ENCODE results near the gene KIF26B.
A peak's percentile ranks its signal among the peaks of the same experiment; 100 is the strongest.

The KIF26B gene

DNA sequence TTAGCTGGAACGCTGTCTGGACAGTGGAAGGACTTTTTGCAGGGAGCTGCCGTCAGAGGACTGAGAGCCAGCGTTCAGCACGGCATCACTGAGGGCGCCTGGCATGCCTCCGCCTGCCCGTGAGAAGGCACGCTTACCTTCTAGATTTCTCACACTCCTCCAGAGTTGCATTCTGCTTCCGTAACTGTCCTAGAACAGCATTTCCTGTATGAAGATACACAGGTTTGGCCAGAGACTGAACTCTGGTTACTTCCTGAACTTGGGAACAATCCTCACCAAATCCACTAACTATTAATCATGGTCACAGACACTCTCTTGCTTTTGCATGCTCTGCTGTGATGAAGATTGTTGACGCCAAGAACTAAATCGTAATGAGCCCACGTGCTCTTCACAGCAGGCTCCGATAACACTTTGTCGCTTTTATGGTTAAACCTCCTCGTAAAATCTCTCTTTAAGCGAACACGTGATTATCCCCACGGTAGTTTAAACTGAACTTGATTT is 93.5 kb downstream of the KIF26B start:
- TF ChIP-seq, protein P1, sequence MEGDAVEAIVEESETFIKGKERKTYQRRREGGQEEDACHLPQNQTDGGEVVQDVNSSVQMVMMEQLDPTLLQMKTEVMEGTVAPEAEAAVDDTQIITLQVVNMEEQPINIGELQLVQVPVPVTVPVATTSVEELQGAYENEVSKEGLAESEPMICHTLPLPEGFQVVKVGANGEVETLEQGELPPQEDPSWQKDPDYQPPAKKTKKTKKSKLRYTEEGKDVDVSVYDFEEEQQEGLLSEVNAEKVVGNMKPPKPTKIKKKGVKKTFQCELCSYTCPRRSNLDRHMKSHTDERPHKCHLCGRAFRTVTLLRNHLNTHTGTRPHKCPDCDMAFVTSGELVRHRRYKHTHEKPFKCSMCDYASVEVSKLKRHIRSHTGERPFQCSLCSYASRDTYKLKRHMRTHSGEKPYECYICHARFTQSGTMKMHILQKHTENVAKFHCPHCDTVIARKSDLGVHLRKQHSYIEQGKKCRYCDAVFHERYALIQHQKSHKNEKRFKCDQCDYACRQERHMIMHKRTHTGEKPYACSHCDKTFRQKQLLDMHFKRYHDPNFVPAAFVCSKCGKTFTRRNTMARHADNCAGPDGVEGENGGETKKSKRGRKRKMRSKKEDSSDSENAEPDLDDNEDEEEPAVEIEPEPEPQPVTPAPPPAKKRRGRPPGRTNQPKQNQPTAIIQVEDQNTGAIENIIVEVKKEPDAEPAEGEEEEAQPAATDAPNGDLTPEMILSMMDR (IDR thresholded peaks at IDR 0.05; ENCODE audit: low read depth, low read length) = no peak
- TF ChIP-seq POLR2A (IDR thresholded peaks at IDR 0.05; ENCODE audit: extremely low read depth, insufficient read length) (no peak), MYC (IDR thresholded peaks at IDR 0.05; ENCODE audit: low read depth, low read length) (no peak)
- TF ChIP-seq, protein P2, sequence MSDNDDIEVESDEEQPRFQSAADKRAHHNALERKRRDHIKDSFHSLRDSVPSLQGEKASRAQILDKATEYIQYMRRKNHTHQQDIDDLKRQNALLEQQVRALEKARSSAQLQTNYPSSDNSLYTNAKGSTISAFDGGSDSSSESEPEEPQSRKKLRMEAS (IDR thresholded peaks at IDR 0.05; ENCODE audit: low read depth, low read length) = peak; percentile 80
- DNase-seq (ENCODE audit: low read depth) = no peak
- H3K4me3 ChIP-seq (ENCODE audit: low read depth, low read length) = no peak overlapping the region

DNA sequence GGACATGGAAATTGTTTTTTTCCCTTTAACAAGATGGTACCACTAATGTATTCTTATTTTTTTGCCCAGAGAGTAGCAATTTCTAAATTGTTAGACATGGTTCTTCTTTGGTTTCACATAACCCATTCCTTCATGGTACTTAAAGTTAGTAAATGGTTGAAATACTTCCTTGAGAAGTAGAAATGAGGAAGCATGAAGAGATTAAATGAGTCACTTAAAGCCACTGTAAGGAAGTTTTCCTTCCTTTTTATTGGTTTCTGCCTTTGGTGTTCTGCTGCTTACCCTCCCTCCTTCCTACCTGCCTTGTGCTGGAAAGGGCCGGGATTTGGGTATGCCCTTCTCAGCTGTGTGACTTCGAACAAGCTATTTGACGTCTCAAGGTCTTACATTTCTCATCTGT is 101.0 kb downstream of the KIF26B start:
- no peak for TF ChIP-seq MYC (IDR thresholded peaks at IDR 0.05; ENCODE audit: low read depth, low read length)
- TF ChIP-seq POLR2A (IDR thresholded peaks at IDR 0.05; ENCODE audit: extremely low read depth, insufficient read length) = no peak
- TF ChIP-seq, protein P1 (IDR thresholded peaks at IDR 0.05; ENCODE audit: low read depth, low read length) = no peak
- TF ChIP-seq, protein P2 (IDR thresholded peaks at IDR 0.05; ENCODE audit: low read depth, low read length) = no peak
- DNase-seq (ENCODE audit: low read depth) = peak; percentile 44
- H3K4me3 ChIP-seq (ENCODE audit: low read depth, low read length) = no peak overlapping the region

DNA sequence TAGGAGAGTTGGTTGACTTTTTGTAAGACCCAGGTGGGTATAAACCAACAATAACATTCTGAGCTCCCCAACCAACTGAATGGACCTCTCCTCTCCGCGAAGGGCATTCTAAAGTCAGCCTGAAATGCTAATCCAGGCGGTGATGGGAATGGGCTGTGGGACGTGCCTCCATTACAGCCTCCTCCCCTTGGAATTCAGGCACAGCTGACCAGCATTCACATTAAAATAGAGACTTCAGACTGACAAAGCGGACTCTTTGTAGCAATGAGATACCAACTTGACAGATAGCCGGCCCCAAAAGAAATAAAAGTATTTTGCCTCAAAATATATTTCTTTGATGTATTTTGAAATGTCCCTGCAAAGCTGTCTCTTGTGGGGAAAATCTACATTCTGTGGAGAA is 101.7 kb downstream of the KIF26B start:
- TF ChIP-seq MYC (IDR thresholded peaks at IDR 0.05; ENCODE audit: low read depth, low read length) (no peak), POLR2A (IDR thresholded peaks at IDR 0.05; ENCODE audit: extremely low read depth, insufficient read length) (no peak)
- TF ChIP-seq, protein P1 (IDR thresholded peaks at IDR 0.05; ENCODE audit: low read depth, low read length) = no peak
- TF ChIP-seq, protein P2 (IDR thresholded peaks at IDR 0.05; ENCODE audit: low read depth, low read length) = no peak
- DNase-seq (ENCODE audit: low read depth) = no peak
- no peak overlapping the region for H3K4me3 ChIP-seq (ENCODE audit: low read depth, low read length)

DNA sequence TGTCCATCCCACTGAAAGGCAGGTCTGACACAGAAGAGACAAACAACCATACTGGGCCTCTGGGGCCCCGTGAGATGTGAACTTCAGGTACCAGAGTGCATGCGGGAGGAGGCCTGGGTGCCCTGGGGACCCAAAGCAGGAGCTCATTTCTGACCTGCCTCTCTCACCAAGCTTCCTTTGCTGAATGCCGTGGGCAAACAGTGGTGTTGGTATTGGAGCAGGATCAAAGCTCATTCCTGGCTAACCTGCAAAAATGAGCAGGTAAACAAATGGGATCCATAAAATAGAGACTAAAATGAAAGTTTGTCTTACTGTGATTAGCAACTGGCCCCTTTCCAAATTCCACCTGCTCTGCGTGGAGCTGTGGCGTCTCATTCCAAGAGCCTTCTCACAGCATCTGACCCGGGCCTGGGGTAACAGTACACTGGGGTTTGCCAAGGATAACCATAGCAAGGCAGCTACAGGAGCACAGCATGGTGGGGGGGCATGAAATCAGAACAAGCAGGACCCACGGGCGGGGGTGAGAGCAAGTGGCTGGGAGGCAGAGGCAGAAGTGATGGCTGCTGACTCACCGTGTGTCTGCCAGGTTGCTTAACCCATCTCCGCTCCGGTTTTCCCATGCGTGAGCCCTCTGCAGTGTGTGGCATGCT is 103.6 kb downstream of the KIF26B start:
- no peak overlapping the region for H3K4me3 ChIP-seq (ENCODE audit: low read depth, low read length)
- TF ChIP-seq POLR2A (IDR thresholded peaks at IDR 0.05; ENCODE audit: extremely low read depth, insufficient read length) (no peak), MYC (IDR thresholded peaks at IDR 0.05; ENCODE audit: low read depth, low read length) (no peak)
- TF ChIP-seq, protein P1 (IDR thresholded peaks at IDR 0.05; ENCODE audit: low read depth, low read length) = no peak
- TF ChIP-seq, protein P2 (IDR thresholded peaks at IDR 0.05; ENCODE audit: low read depth, low read length) = no peak
- no peak for DNase-seq (ENCODE audit: low read depth)

DNA sequence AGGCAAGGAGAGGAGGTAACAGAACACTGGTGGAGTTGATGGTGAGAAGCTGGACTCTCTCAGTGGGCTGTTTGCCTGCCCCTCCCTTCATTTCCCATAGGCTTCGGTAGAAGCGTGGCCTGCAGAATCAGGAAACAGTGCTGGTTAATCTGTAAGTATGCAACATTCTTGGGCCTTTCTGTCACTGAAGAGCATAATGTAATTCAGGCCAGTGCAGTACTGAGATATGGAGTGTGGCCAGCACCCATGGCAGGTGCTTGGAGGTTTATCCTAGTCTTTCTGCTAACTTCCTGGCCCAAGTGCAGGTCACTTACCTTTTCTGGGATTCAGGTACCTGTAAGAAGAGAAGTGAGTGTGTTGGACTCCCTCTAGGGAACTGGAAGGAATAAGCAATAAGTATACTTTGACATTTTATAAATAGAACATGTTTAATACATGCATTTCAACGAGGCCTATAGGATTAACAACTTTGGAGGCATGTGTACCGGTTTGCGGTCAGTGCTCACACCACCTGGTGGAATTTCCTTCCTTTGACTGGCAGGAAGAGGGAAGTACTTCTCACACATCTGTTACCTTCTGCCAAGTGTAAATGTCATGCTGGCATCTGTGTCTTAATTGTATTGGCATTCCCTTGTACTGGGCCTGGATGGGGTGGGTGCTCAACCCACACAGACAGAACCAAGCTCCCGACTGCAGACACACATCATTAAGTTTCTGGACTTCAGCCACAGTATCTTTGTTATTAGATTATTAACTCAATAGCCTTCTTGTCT is 105.5 kb downstream of the KIF26B start:
- H3K4me3 ChIP-seq (ENCODE audit: low read depth, low read length) = no peak overlapping the region
- no peak for DNase-seq (ENCODE audit: low read depth)
- TF ChIP-seq POLR2A (IDR thresholded peaks at IDR 0.05; ENCODE audit: extremely low read depth, insufficient read length) (no peak), MYC (IDR thresholded peaks at IDR 0.05; ENCODE audit: low read depth, low read length) (no peak)
- TF ChIP-seq, protein P2 (IDR thresholded peaks at IDR 0.05; ENCODE audit: low read depth, low read length) = no peak
- TF ChIP-seq, protein P1 (IDR thresholded peaks at IDR 0.05; ENCODE audit: low read depth, low read length) = no peak

Data from NB4 (cell line).